ENCODE measurements around the gene SLC12A4. TPM values are rescaled to one million over a fixed set of nuclear protein-coding genes. Genes with fewer than 3 reads are reported as not detected.

The SLC12A4 gene
- total RNA-seq, 2 donors from 2014 or later, result 19.5 to 24.3 TPM

GRCh38 chr16:67964477-67965131 lies 3.8 kb downstream of the SLC12A4 start:
- no peak overlapping the region for H3K27ac Mint-ChIP-seq
- DNase-seq, result no peak

GRCh38 chr16:67963662-67964321 lies 4.6 kb downstream of the SLC12A4 start:
- ATAC-seq, result no peak
- H3K4me1 Mint-ChIP-seq, result peaks cover 17% of the 10 kb centered on the region
- DNase-seq, result no peak
- no peaks in the 10 kb centered on the region for H3K27me3 Mint-ChIP-seq
- no peak overlapping the region for H3K27ac Mint-ChIP-seq
- no peak overlapping the region for H3K4me3 Mint-ChIP-seq
- H3K36me3 Mint-ChIP-seq (ENCODE audit: low read depth), result peaks cover 4% of the 10 kb centered on the region
- no peaks in the 10 kb centered on the region for H3K9me3 ChIP-seq (ENCODE audit: control insufficient read depth, low read length, poor library complexity, severe bottlenecking)

More at GRCh38 chr16:67964477-67965131, 3.8 kb downstream of the SLC12A4 start:
- Mint-ChIP-seq H3K36me3 (ENCODE audit: low read depth) (peaks cover 4% of the 10 kb centered on the region), H3K4me1 (peaks cover 20% of the 10 kb centered on the region), H3K4me3 (no peak overlapping the region), H3K27me3 (no peaks in the 10 kb centered on the region)
- H3K9me3 ChIP-seq (ENCODE audit: control insufficient read depth, low read length, poor library complexity, severe bottlenecking), result no peaks in the 10 kb centered on the region
- ATAC-seq, result no peak

- Mint-ChIP-seq H3K36me3 (ENCODE audit: low read depth) (peaks cover 4% of the 10 kb centered on the region), H3K4me1 (peaks cover 20% of the 10 kb centered on the region), H3K4me3 (no peak overlapping the region), H3K27me3 (no peaks in the 10 kb centered on the region), H3K27ac (no peak overlapping the region)
- no peak for ATAC-seq
- no peaks in the 10 kb centered on the region for H3K9me3 ChIP-seq (ENCODE audit: control insufficient read depth, low read length, poor library complexity, severe bottlenecking)
- DNase-seq, result no peak
Measured at GRCh38 chr16:67963292-67963661, 5.2 kb downstream of the SLC12A4 start.

GRCh38 chr16:67962135-67962534 lies 6.3 kb downstream of the SLC12A4 start:
- Mint-ChIP-seq H3K36me3 (ENCODE audit: low read depth) (peaks cover 4% of the 10 kb centered on the region), H3K27me3 (no peaks in the 10 kb centered on the region), H3K27ac (peak overlapping the region; percentile 37), H3K4me3 (no peak overlapping the region), H3K4me1 (peaks cover 15% of the 10 kb centered on the region)
- no peaks in the 10 kb centered on the region for H3K9me3 ChIP-seq (ENCODE audit: control insufficient read depth, low read length, poor library complexity, severe bottlenecking)
- DNase-seq, result no peak
- ATAC-seq, result no peak

GRCh38 chr16:67961551-67961957 lies 6.9 kb downstream of the SLC12A4 start:
- DNase-seq, result no peak
- H3K27ac Mint-ChIP-seq, result no peak overlapping the region

GRCh38 chr16:67959536-67960329 lies 8.7 kb downstream of the SLC12A4 start:
- H3K4me1 Mint-ChIP-seq, result peaks cover 11% of the 10 kb centered on the region
- DNase-seq (no peak), ATAC-seq (no peak)
- H3K4me3 Mint-ChIP-seq, result no peak overlapping the region
- H3K27ac Mint-ChIP-seq, result no peak overlapping the region
- H3K36me3 Mint-ChIP-seq (ENCODE audit: low read depth), result peaks cover 4% of the 10 kb centered on the region
- no peaks in the 10 kb centered on the region for H3K9me3 ChIP-seq (ENCODE audit: control insufficient read depth, low read length, poor library complexity, severe bottlenecking)
- no peaks in the 10 kb centered on the region for H3K27me3 Mint-ChIP-seq

More at GRCh38 chr16:67961551-67961957, 6.9 kb downstream of the SLC12A4 start:
- no peak overlapping the region for H3K4me3 Mint-ChIP-seq
- H3K4me1 Mint-ChIP-seq, result peaks cover 13% of the 10 kb centered on the region
- H3K27me3 Mint-ChIP-seq, result no peaks in the 10 kb centered on the region
- ATAC-seq, result no peak
- no peaks in the 10 kb centered on the region for H3K9me3 ChIP-seq (ENCODE audit: control insufficient read depth, low read length, poor library complexity, severe bottlenecking)
- peaks cover 4% of the 10 kb centered on the region for H3K36me3 Mint-ChIP-seq (ENCODE audit: low read depth)

- H3K36me3 Mint-ChIP-seq (ENCODE audit: low read depth), result peaks cover 4% of the 10 kb centered on the region
- H3K27me3 Mint-ChIP-seq, result no peaks in the 10 kb centered on the region
- H3K27ac Mint-ChIP-seq, result no peak overlapping the region
- no peak overlapping the region for H3K4me3 Mint-ChIP-seq
- DNase-seq, result no peak
- no peaks in the 10 kb centered on the region for H3K9me3 ChIP-seq (ENCODE audit: control insufficient read depth, low read length, poor library complexity, severe bottlenecking)
- ATAC-seq, result no peak
- H3K4me1 Mint-ChIP-seq, result peaks cover 8% of the 10 kb centered on the region
Measured at GRCh38 chr16:67957622-67958021, 10.8 kb downstream of the SLC12A4 start.

- H3K4me3 Mint-ChIP-seq, result no peak overlapping the region
- no peaks in the 10 kb centered on the region for H3K36me3 Mint-ChIP-seq (ENCODE audit: low read depth)
- no peak for DNase-seq
- no peaks in the 10 kb centered on the region for H3K9me3 ChIP-seq (ENCODE audit: control insufficient read depth, low read length, poor library complexity, severe bottlenecking)
- ATAC-seq, result no peak
- H3K27ac Mint-ChIP-seq, result no peak overlapping the region
- no peaks in the 10 kb centered on the region for H3K27me3 Mint-ChIP-seq
- H3K4me1 Mint-ChIP-seq, result peaks cover 5% of the 10 kb centered on the region
Measured at GRCh38 chr16:67954421-67955196, 13.8 kb downstream of the SLC12A4 start.

- Mint-ChIP-seq H3K36me3 (ENCODE audit: low read depth) (no peaks in the 10 kb centered on the region), H3K4me1 (peaks cover 5% of the 10 kb centered on the region), H3K4me3 (no peak overlapping the region), H3K27me3 (no peaks in the 10 kb centered on the region), H3K27ac (no peak overlapping the region)
- ATAC-seq, result no peak
- H3K9me3 ChIP-seq (ENCODE audit: control insufficient read depth, low read length, poor library complexity, severe bottlenecking), result no peaks in the 10 kb centered on the region
- no peak for DNase-seq
Measured at GRCh38 chr16:67953641-67954375, 14.6 kb downstream of the SLC12A4 start.

- no peaks in the 10 kb centered on the region for H3K9me3 ChIP-seq (ENCODE audit: control insufficient read depth, low read length, poor library complexity, severe bottlenecking)
- Mint-ChIP-seq H3K4me1 (peaks cover 3% of the 10 kb centered on the region), H3K4me3 (no peak overlapping the region), H3K27ac (no peak overlapping the region), H3K27me3 (no peaks in the 10 kb centered on the region), H3K36me3 (ENCODE audit: low read depth) (no peaks in the 10 kb centered on the region)
- no peak for DNase-seq
- ATAC-seq, result no peak
Measured at GRCh38 chr16:67951485-67951884, 17.0 kb downstream of the SLC12A4 start.

- H3K9me3 ChIP-seq (ENCODE audit: control insufficient read depth, low read length, poor library complexity, severe bottlenecking), result no peaks in the 10 kb centered on the region
- Mint-ChIP-seq H3K36me3 (ENCODE audit: low read depth) (no peaks in the 10 kb centered on the region), H3K4me3 (no peak overlapping the region), H3K4me1 (peaks cover 3% of the 10 kb centered on the region), H3K27me3 (no peaks in the 10 kb centered on the region), H3K27ac (no peak overlapping the region)
- ATAC-seq (no peak), DNase-seq (no peak)
Measured at GRCh38 chr16:67950335-67950843, 18.0 kb downstream of the SLC12A4 start.

- H3K27me3 Mint-ChIP-seq, result no peaks in the 10 kb centered on the region
- no peak overlapping the region for H3K27ac Mint-ChIP-seq
Measured at GRCh38 chr16:67949645-67950044, 18.8 kb downstream of the SLC12A4 start.

More at GRCh38 chr16:67949645-67950044, 18.8 kb downstream of the SLC12A4 start:
- H3K9me3 ChIP-seq (ENCODE audit: control insufficient read depth, low read length, poor library complexity, severe bottlenecking), result no peaks in the 10 kb centered on the region
- Mint-ChIP-seq H3K36me3 (ENCODE audit: low read depth) (no peaks in the 10 kb centered on the region), H3K4me3 (no peak overlapping the region), H3K4me1 (peaks cover 3% of the 10 kb centered on the region)
- no peak for ATAC-seq
- no peak for DNase-seq

All from T-helper 17 cell (primary cell).